Natural killer cell (primary cell): ENCODE measurements around the gene LHFPL2. TPM values are rescaled to one million over a fixed set of nuclear protein-coding genes. Genes with fewer than 3 reads are reported as not detected.

Experiments
- ATAC-seq, 3 donors: fragments of 150-1000 bp in 2 of 3; fragments of 200-7000 bp in 1 of 3; cut with Tn5 transposase; 1 replicate in 1 of 3; 2 replicates in 2 of 3; pipeline ENCODE4 v1.10.0; 2021; ENCODE audit warnings: mild to moderate bottlenecking in 2 of 3, moderate library complexity in 2 of 3
- DNase-seq, 2 donors: peaks; one replicate each; pipeline versions ENCODE4 v3.0.0 to v3.0.0-alpha.2; 2013 to 2021; ENCODE audit warnings: mixed read lengths in 1 of 2
- H3K27ac ChIP-seq: one replicate; pipeline ENCODE4 v1.5.1; 2013; ENCODE audit warnings: mild to moderate bottlenecking, low read length
- H3K27me3 ChIP-seq: one replicate; pipeline ENCODE4 v1.6.1; 2013; ENCODE audit warnings: low read length; ENCODE audit not compliant: control insufficient read depth, insufficient read depth
- H3K36me3 ChIP-seq: one replicate; pipeline ENCODE4 v1.6.1; 2013; ENCODE audit warnings: low read length; ENCODE audit not compliant: control insufficient read depth, insufficient read depth
- H3K4me1 ChIP-seq: one replicate; pipeline ENCODE4 v1.6.1; 2013; ENCODE audit warnings: low read length; ENCODE audit not compliant: control insufficient read depth, insufficient read depth
- H3K4me3 ChIP-seq: one replicate; pipeline ENCODE4 v1.5.1; 2013; ENCODE audit warnings: low read length
- H3K9me3 ChIP-seq: one replicate; pipeline ENCODE4 v1.6.1; 2013; ENCODE audit warnings: low read length; ENCODE audit not compliant: control insufficient read depth, insufficient read depth
- H3K27ac Mint-ChIP-seq, 2 donors: one replicate each; pipeline ENCODE4 v1.8.0; 2022; ENCODE audit warnings: mild to moderate bottlenecking in 2 of 2, mixed read lengths in 2 of 2, moderate library complexity in 1 of 2
- H3K27me3 Mint-ChIP-seq, 2 donors: one replicate each; pipeline ENCODE4 v1.8.0; 2022; ENCODE audit warnings: low read depth in 2 of 2, mixed read lengths in 2 of 2
- H3K36me3 Mint-ChIP-seq: one replicate; pipeline ENCODE4 v1.8.0; 2022; ENCODE audit warnings: mixed read lengths
- H3K4me1 Mint-ChIP-seq, 2 donors: one replicate each; pipeline ENCODE4 v1.8.0; 2022; ENCODE audit warnings: mixed read lengths in 2 of 2
- H3K4me3 Mint-ChIP-seq: one replicate; pipeline ENCODE4 v1.8.0; 2022; ENCODE audit warnings: mild to moderate bottlenecking, moderate library complexity, mixed read lengths
- H3K9me3 Mint-ChIP-seq, 2 donors: one replicate each; pipeline ENCODE4 v1.8.0; 2022; ENCODE audit warnings: mixed read lengths in 2 of 2
- WGBS: methylation state at CpG from one replicate; pipeline ENCODE4 v1.1.7; 2013; ENCODE audit warnings: missing lambda C conversion rate; ENCODE audit not compliant: insufficient coverage; 5-methylcytosine and 5-hydroxymethylcytosine counted together
- intact Hi-C: fragments of 100-400 bp; cut with micrococcal nuclease; formaldehyde crosslinking; loops from one replicate; pipeline ENCODE4 v1.14.2; 2022
- total RNA-seq, 4 donors: library from RNA; stranded (reverse); fragments of 120-200 nt in 1 of 4; gene quantifications; one replicate each; pipeline versions ENCODE4 v1.2.3 to v1.2.4, GENCODE V29; 2013 to 2022
- TF ChIP-seq, protein P1 (sequence below): fragments of 200-600 bp; IDR thresholded peaks from one replicate; pipeline ENCODE4 v1.8.0; 2022; ENCODE audit warnings: antibody characterized with exemption

The LHFPL2 gene
- total RNA-seq, 3 donors from 2014 or later (not counting 1 experiment from before 2014, with no cell fraction given), result 0.85 to 1.9 (median 1.00) TPM

- peaks cover 3 to 7% of the 10 kb centered on the region in 2 donors for H3K27me3 Mint-ChIP-seq
- Histone ChIP-seq H3K4me1 (no peaks in the 10 kb centered on the region), H3K27ac (no peak overlapping the region), H3K9me3 (no peaks in the 10 kb centered on the region), H3K27me3 (no peaks in the 10 kb centered on the region), H3K36me3 (no peaks in the 10 kb centered on the region), H3K4me3 (no peak overlapping the region)
- no peaks in the 10 kb centered on the region for H3K36me3 Mint-ChIP-seq
- H3K9me3 Mint-ChIP-seq, result no peaks in the 10 kb centered on the region
- TF ChIP-seq, protein P1, sequence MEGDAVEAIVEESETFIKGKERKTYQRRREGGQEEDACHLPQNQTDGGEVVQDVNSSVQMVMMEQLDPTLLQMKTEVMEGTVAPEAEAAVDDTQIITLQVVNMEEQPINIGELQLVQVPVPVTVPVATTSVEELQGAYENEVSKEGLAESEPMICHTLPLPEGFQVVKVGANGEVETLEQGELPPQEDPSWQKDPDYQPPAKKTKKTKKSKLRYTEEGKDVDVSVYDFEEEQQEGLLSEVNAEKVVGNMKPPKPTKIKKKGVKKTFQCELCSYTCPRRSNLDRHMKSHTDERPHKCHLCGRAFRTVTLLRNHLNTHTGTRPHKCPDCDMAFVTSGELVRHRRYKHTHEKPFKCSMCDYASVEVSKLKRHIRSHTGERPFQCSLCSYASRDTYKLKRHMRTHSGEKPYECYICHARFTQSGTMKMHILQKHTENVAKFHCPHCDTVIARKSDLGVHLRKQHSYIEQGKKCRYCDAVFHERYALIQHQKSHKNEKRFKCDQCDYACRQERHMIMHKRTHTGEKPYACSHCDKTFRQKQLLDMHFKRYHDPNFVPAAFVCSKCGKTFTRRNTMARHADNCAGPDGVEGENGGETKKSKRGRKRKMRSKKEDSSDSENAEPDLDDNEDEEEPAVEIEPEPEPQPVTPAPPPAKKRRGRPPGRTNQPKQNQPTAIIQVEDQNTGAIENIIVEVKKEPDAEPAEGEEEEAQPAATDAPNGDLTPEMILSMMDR, result no peak
- ATAC-seq (no peak), DNase-seq (no peak)
- WGBS, result 84% methylated on average over 7 of the region's 7 CpGs
- intact Hi-C loops, result no loop called here
- H3K27ac Mint-ChIP-seq, result no peak overlapping the region
- no peaks in the 10 kb centered on the region for H3K4me1 Mint-ChIP-seq
- H3K4me3 Mint-ChIP-seq, result no peak overlapping the region
These were observed 38.4 kb downstream of the LHFPL2 start for GRCh38 chr5:78610163-78610583.

DNA sequence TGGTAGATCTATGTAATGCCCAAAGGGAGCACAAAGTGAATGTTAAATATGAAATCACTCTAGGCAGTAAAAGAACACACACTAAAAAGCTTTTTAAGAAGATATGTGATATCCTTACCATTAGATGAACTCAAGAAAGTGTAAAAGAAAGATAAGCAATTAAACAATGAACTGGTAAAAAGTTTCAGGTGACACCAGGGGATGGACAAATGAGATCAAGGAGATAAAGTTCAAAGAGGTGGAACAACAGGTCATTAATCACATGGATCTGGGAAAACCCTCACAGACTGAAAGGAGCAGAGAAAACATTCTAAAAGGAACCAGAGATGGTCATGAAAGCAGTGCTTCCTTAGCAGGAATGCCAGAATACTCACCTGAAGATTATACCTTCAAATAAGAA is 40.7 kb downstream of the LHFPL2 start:
- H3K36me3 Mint-ChIP-seq, result no peaks in the 10 kb centered on the region
- H3K9me3 Mint-ChIP-seq, result no peaks in the 10 kb centered on the region
- peaks cover 3 to 7% of the 10 kb centered on the region in 2 donors for H3K27me3 Mint-ChIP-seq
- H3K27ac ChIP-seq, result no peak overlapping the region
- H3K4me1 Mint-ChIP-seq, result no peaks in the 10 kb centered on the region
- intact Hi-C loops, result no loop called here
- H3K27me3 ChIP-seq, result no peaks in the 10 kb centered on the region
- TF ChIP-seq, protein P1, result no peak
- no peak overlapping the region for H3K4me3 Mint-ChIP-seq
- no peak overlapping the region for H3K27ac Mint-ChIP-seq
- no peaks in the 10 kb centered on the region for H3K36me3 ChIP-seq
- no peak overlapping the region for H3K4me3 ChIP-seq
- no peak for ATAC-seq
- H3K4me1 ChIP-seq, result no peaks in the 10 kb centered on the region
- H3K9me3 ChIP-seq, result no peaks in the 10 kb centered on the region
- DNase-seq, result no peak

GRCh38 chr5:78606241-78606640 is 42.3 kb downstream of the LHFPL2 start:
- Histone ChIP-seq H3K4me1 (no peaks in the 10 kb centered on the region), H3K9me3 (no peaks in the 10 kb centered on the region), H3K27me3 (no peaks in the 10 kb centered on the region), H3K27ac (no peak overlapping the region), H3K4me3 (no peak overlapping the region), H3K36me3 (no peaks in the 10 kb centered on the region)
- intact Hi-C loops, result no loop called here
- TF ChIP-seq, protein P1, result no peak
- Mint-ChIP-seq H3K27me3 (peaks cover 3 to 7% of the 10 kb centered on the region in 2 donors), H3K27ac (no peak overlapping the region), H3K4me3 (no peak overlapping the region), H3K9me3 (no peaks in the 10 kb centered on the region), H3K4me1 (no peaks in the 10 kb centered on the region), H3K36me3 (no peaks in the 10 kb centered on the region)
- ATAC-seq (no peak), DNase-seq (no peak)
- 89% methylated on average over 3 of the region's 4 CpGs for WGBS

- TF ChIP-seq, protein P1, result no peak
- Mint-ChIP-seq H3K27ac (no peak overlapping the region), H3K4me1 (no peaks in the 10 kb centered on the region), H3K36me3 (no peaks in the 10 kb centered on the region), H3K4me3 (no peak overlapping the region), H3K9me3 (no peaks in the 10 kb centered on the region), H3K27me3 (peaks cover 3 to 7% of the 10 kb centered on the region in 2 donors)
- intact Hi-C loops, result no loop called here
- Histone ChIP-seq H3K36me3 (no peaks in the 10 kb centered on the region), H3K9me3 (no peaks in the 10 kb centered on the region), H3K4me3 (no peak overlapping the region), H3K4me1 (no peaks in the 10 kb centered on the region), H3K27me3 (no peaks in the 10 kb centered on the region), H3K27ac (no peak overlapping the region)
- no peak for ATAC-seq
- 94% methylated on average over 2 of the region's 2 CpGs for WGBS
- no peak for DNase-seq
These were observed 43.0 kb downstream of the LHFPL2 start for GRCh38 chr5:78605611-78606010.
